Hematopoietic multipotent progenitor cell (in vitro differentiated cells): Measurements from ENCODE around the gene GPR137. TPM values are rescaled to one million over a fixed set of nuclear protein-coding genes. Genes with fewer than 3 reads are reported as not detected.
A peak's percentile ranks its signal among the peaks of the same experiment; 100 is the strongest.
"Not testable (repeated sequence)": the region's sequence is repeated elsewhere in the genome, so short reads cannot be mapped to it uniquely, and the experiment has no call there.

Source experiments
- DNase-seq, 3 donors: peaks; one replicate each; pipeline ENCODE4 v3.0.0-alpha.2; 2011 to 2015; ENCODE audit warnings: low read depth in 2 of 3, low spot score in 2 of 3
- total RNA-seq: library from RNA; depleted of rRNA; stranded (reverse); fragments of >200 nt; gene quantifications from one replicate; pipeline ENCODE4 v1.2.3, GENCODE V29; 2012

GPR137 gene
- total RNA-seq = 15.1 TPM

- DNase-seq = peak; percentile 89 to 92 (median 90)
These were observed at the start of gene GPR137 for GRCh38 chr11:64284962-64285884. Gene GPR137 (plus strand): TSS chr11:64285848. CDS start chr11:64286525, 677 bp downstream.

- DNase-seq = no peak
These were observed 48.1 kb upstream of the GPR137 start for GRCh38 chr11:64237484-64237951.

GRCh38 chr11:64238076-64238475 is 47.6 kb upstream of the GPR137 start:
- no peak for DNase-seq

GRCh38 chr11:64238999-64239398 is 46.6 kb upstream of the GPR137 start:
- DNase-seq = no peak

- DNase-seq = peak in 2 of 3 donors; percentile 38 to 52
These were observed 45.8 kb upstream of the GPR137 start for GRCh38 chr11:64239662-64240434.

- DNase-seq = peak; percentile 97 to 98 (median 98)
These were observed 45.0 kb upstream of the GPR137 start, which contains the start of gene FKBP2 for GRCh38 chr11:64240435-64241240. Gene FKBP2 (plus strand): TSS chr11:64241095. CDS start chr11:64242388, 1,293 bp downstream.

- DNase-seq = peak in 1 of 3 donors; percentile 97
These were observed 44.5 kb upstream of the GPR137 start for GRCh38 chr11:64241241-64241490.

- DNase-seq = peak in 2 of 3 donors; percentile 99
These were observed 43.9 kb upstream of the GPR137 start for GRCh38 chr11:64241491-64242374.

GRCh38 chr11:64243236-64243854 is 42.3 kb upstream of the GPR137 start:
- DNase-seq = no peak

- no peak for DNase-seq
These were observed 41.5 kb upstream of the GPR137 start for GRCh38 chr11:64244107-64244506.

GRCh38 chr11:64244966-64245365 is 40.7 kb upstream of the GPR137 start:
- no peak for DNase-seq

GRCh38 chr11:64245401-64245796 is 40.2 kb upstream of the GPR137 start:
- peak in 2 of 3 donors; percentile 62 to 70 for DNase-seq

- peak in 2 of 3 donors; percentile 85 to 90 for DNase-seq
These were observed 39.6 kb upstream of the GPR137 start for GRCh38 chr11:64245797-64246620.

GRCh38 chr11:64246621-64246870 is 39.1 kb upstream of the GPR137 start:
- not testable (repeated sequence) for DNase-seq

GRCh38 chr11:64246871-64247728 is 38.5 kb upstream of the GPR137 start, which contains the start of gene PPP1R14B:
Gene PPP1R14B (minus strand): TSS chr11:64246943. CDS start chr11:64246673, 270 bp downstream.
- peak in 2 of 3 donors; percentile 79 to 85 for DNase-seq

GRCh38 chr11:64247729-64248531 is 37.7 kb upstream of the GPR137 start:
- DNase-seq = no peak

GRCh38 chr11:64248578-64248977 is 37.1 kb upstream of the GPR137 start:
- no peak for DNase-seq
